Endothelial cell of umbilical vein (primary cell): Measurements from ENCODE around the gene APC2. TPM values are rescaled to one million over a fixed set of nuclear protein-coding genes. Genes with fewer than 3 reads are reported as not detected.

ENCODE experiments used
- BruUV-seq: library from RNA; stranded (reverse); fragments of 400-500 nt; replicated peaks from 2 replicates; lab custom pipeline; 2021; lab: Mats Ljungman, UMichigan
- CTCF ChIA-PET: fragments of 300-600, 350-600 bp; sonication (Branson Sonifier 250); formaldehyde crosslinking; loops from one replicate; lab custom pipeline; 2021; ENCODE audit warnings: antibody characterized with exemption, inconsistent platforms; lab: Charles Lee
- POLR2A ChIA-PET: fragments of 300-600, 350-600 bp; sonication (Branson Sonifier 250); formaldehyde crosslinking; loops from one replicate; lab custom pipeline; 2021; ENCODE audit warnings: antibody characterized with exemption, inconsistent platforms; lab: Charles Lee
- DNase-seq: peaks from one replicate; pipeline ENCODE4 v3.0.0-alpha.2; 2011; ENCODE audit warnings: low read depth, low spot score
- FAIRE-seq: peaks from 2 replicates; lab custom pipeline; 2011; peaks lifted over from hg19 to GRCh38; lab: Jason Lieb, UNC
- H2AFZ ChIP-seq: 2 replicates; pipeline ENCODE4 v1.6.0; 2012; ENCODE audit warnings: low read depth, low read length, control low read depth, inconsistent platforms
- H3K27ac ChIP-seq: 2 replicates; pipeline ENCODE4 v1.5.1; 2011; ENCODE audit warnings: low read depth, mild to moderate bottlenecking, control low read depth, low read length, moderate library complexity; ENCODE audit not compliant: insufficient read depth
- H3K27me3 ChIP-seq, 2 experiments: 2 replicates each; pipeline versions ENCODE4 v1.6.0 to v1.6.1; 2011; ENCODE audit warnings: low read length in 2 of 2, mixed read lengths in 1 of 2; ENCODE audit not compliant: control insufficient read depth in 2 of 2, insufficient read depth in 2 of 2
- H3K36me3 ChIP-seq, 2 experiments: 2 replicates in 1 of 2; 3 replicates in 1 of 2; pipeline ENCODE4 v1.5.1; 2011; ENCODE audit warnings: low read length in 2 of 2, mild to moderate bottlenecking in 1 of 2, moderate library complexity in 1 of 2; ENCODE audit not compliant: control insufficient read depth in 2 of 2, insufficient read depth in 2 of 2; ENCODE audit errors: extremely low read depth in 1 of 2
- H3K4me1 ChIP-seq: 3 replicates; pipeline ENCODE4 v1.5.1; 2011; ENCODE audit warnings: mild to moderate bottlenecking, low read length; ENCODE audit not compliant: control insufficient read depth, insufficient read depth; ENCODE audit errors: extremely low read depth
- H3K4me2 ChIP-seq: 2 replicates; pipeline ENCODE4 v1.6.1; 2011; ENCODE audit warnings: low read length, control low read depth, mixed read lengths; ENCODE audit not compliant: insufficient read depth
- H3K4me3 ChIP-seq, 3 experiments: fragments of 200-600 bp in 1 of 3; sonication (generic), shearing (Covaris generic) in 1 of 3; replicated peaks in 1 of 3; 2 replicates each; pipeline ENCODE4 v1.5.1; 2011 to 2016; ENCODE audit warnings: control low read depth in 3 of 3, low read length in 3 of 3, mild to moderate bottlenecking in 2 of 3, inconsistent platforms in 1 of 3, low read depth in 1 of 3, moderate library complexity in 1 of 3; ENCODE audit not compliant: insufficient read depth in 1 of 3
- H3K79me2 ChIP-seq: 2 replicates; pipeline ENCODE4 v1.6.0; 2012; ENCODE audit warnings: low read length, inconsistent platforms; ENCODE audit not compliant: control insufficient read depth, insufficient read depth
- H3K9ac ChIP-seq: replicated peaks from 2 replicates; pipeline ENCODE3; 2011; ENCODE audit warnings: low read length, control low read depth; ENCODE audit not compliant: insufficient read depth; ENCODE audit errors: extremely low read depth
- H3K9me1 ChIP-seq: replicated peaks from 3 replicates; pipeline ENCODE4 v1.6.0; 2011; ENCODE audit warnings: mild to moderate bottlenecking, low read length; ENCODE audit not compliant: control insufficient read depth, insufficient read depth; ENCODE audit errors: extremely low read depth
- H3K9me3 ChIP-seq: replicated peaks from 2 replicates; pipeline ENCODE4 v1.5.1; 2012; ENCODE audit warnings: low read length, inconsistent platforms; ENCODE audit not compliant: control insufficient read depth, insufficient read depth
- H4K20me1 ChIP-seq: replicated peaks from 2 replicates; pipeline ENCODE3; 2011; ENCODE audit warnings: mild to moderate bottlenecking, low read length; ENCODE audit not compliant: control insufficient read depth, insufficient read depth; ENCODE audit errors: extremely low read depth
- CTCF ChIP-seq, 2 donors: IDR thresholded peaks; 1 replicate in 1 of 2; 2 replicates in 1 of 2; pipeline ENCODE4 v1.5.1; 2011; ENCODE audit warnings: low read length in 2 of 2, mild to moderate bottlenecking in 2 of 2, moderate library complexity in 2 of 2, control low read depth in 1 of 2, inconsistent platforms in 1 of 2, low read depth in 1 of 2; ENCODE audit not compliant: insufficient read depth in 1 of 2; ENCODE audit errors: extremely low read depth in 1 of 2
- EZH2 ChIP-seq: IDR thresholded peaks from 2 replicates; pipeline ENCODE4 v1.6.1; 2012; ENCODE audit warnings: borderline replicate concordance, low read depth, mild to moderate bottlenecking, moderate library complexity, low read length, inconsistent platforms; ENCODE audit not compliant: severe bottlenecking
- FOS ChIP-seq: IDR thresholded peaks from 2 replicates; pipeline ENCODE4 v1.6.1; 2011; ENCODE audit warnings: mild to moderate bottlenecking, low read length, moderate library complexity, borderline replicate concordance; ENCODE audit not compliant: insufficient read depth
- GATA2 ChIP-seq: IDR thresholded peaks from 2 replicates; pipeline ENCODE4 v1.7.0; 2011; ENCODE audit warnings: low read depth, mild to moderate bottlenecking, moderate library complexity, mixed read lengths, low read length; ENCODE audit not compliant: insufficient read length, insufficient read depth
- JUN ChIP-seq: IDR thresholded peaks from 2 replicates; pipeline ENCODE4 v1.6.1; 2011; ENCODE audit warnings: borderline replicate concordance, low read depth; ENCODE audit not compliant: insufficient read length, insufficient read depth
- MAX ChIP-seq: IDR thresholded peaks from 2 replicates; pipeline ENCODE4 v1.6.1; 2011; ENCODE audit not compliant: insufficient read depth, insufficient read length
- MYC ChIP-seq: IDR thresholded peaks from one replicate; pipeline ENCODE4 v1.6.1; 2011; ENCODE audit warnings: mild to moderate bottlenecking, low read depth, low read length
- POLR2A ChIP-seq: IDR thresholded peaks from 2 replicates; pipeline ENCODE4 v1.6.1; 2012; ENCODE audit warnings: low read depth, mild to moderate bottlenecking, control low read depth, low read length
- POLR2AphosphoS5 ChIP-seq: IDR thresholded peaks from 2 replicates; pipeline ENCODE4 v1.6.1; 2012; ENCODE audit warnings: low read depth, mild to moderate bottlenecking, control low read depth, low read length, moderate library complexity; ENCODE audit not compliant: insufficient read depth
- dilution Hi-C: fragments of 300-500 bp; cut with MboI; formaldehyde crosslinking; loops from one replicate; pipeline ENCODE4 v1.15.0; 2019; ENCODE audit warnings: low sequenced_read_pairs; ENCODE audit not compliant: extremely low pct_ligation_motif_present
- intact Hi-C: fragments of 100-400 bp; cut with micrococcal nuclease; formaldehyde crosslinking; loops from one replicate; pipeline ENCODE4 v1.10.0; 2022
- polyA plus RNA-seq, 4 experiments: library from polyadenylated mRNA; depleted of rRNA in 3 of 4; stranded (reverse) in 3 of 4; unstranded in 1 of 4; fragments of >200 nt; gene quantifications; 2 replicates each; pipeline versions ENCODE4 v1.2.1 to v1.2.3, GENCODE V29; 2011 to 2012; ENCODE audit warnings: missing spikeins in 1 of 4
- total RNA-seq: library from RNA; stranded (reverse); gene quantifications from 2 replicates; pipeline ENCODE4 v1.2.3, GENCODE V29; 2021

The APC2 gene
- total and polyA plus RNA-seq, 2 donors (not counting 3 experiments of a cell fraction or from before 2014, with no cell fraction given): 0.01 to 0.04 TPM

- Histone ChIP-seq H3K9me1 (no peaks in the 10 kb centered on the region), H3K4me3 (no peak overlapping the region), H3K9ac (no peak overlapping the region), H3K27me3 (no peaks in the 10 kb centered on the region), H2AFZ (no peak overlapping the region), H3K36me3 (peaks cover 7 to 42% of the 10 kb centered on the region in 2 experiments), H3K9me3 (no peaks in the 10 kb centered on the region), H3K79me2 (peaks cover 34% of the 10 kb centered on the region), H3K4me2 (no peak overlapping the region), H3K4me1 (peaks cover 6% of the 10 kb centered on the region), H3K27ac (no peak overlapping the region), H4K20me1 (no peaks in the 10 kb centered on the region)
- POLR2A ChIA-PET: no interaction called here
- BruUV-seq: no TSS peak
- no peak for DNase-seq
- dilution Hi-C loops: no loop called here
- FAIRE-seq: no peak
- TF ChIP-seq FOS (no peak), GATA2 (no peak), EZH2 (no peak), POLR2AphosphoS5 (no peak), MAX (no peak), POLR2A (no peak), CTCF (IDR thresholded peaks at IDR 0.05; ENCODE audit: extremely low read depth in 1 of 2, insufficient read depth in 1 of 2, low read depth in 1 of 2, low read length in 2 of 2) (no peak), JUN (no peak), MYC (no peak)
- intact Hi-C loops: loop anchor here (1.0 to 2.0 kb wide), 3 partner anchors 23 to 158 kb away; partner anchors contain the start of gene DAZAP1
- CTCF ChIA-PET: interaction anchor here (0.6 to 1.6 kb wide), 4 partner anchors 23 to 417 kb away, joined by 3 to 7 read pairs (median 3); no protein-coding TSS in a partner anchor
These were observed 12.3 kb upstream of the APC2 start for GRCh38 chr19:1437609-1438008.
